Esophagus squamous epithelium (tissue), 5 donors: ENCODE results near the gene TRIM27. TPM values are rescaled to one million over a fixed set of nuclear protein-coding genes. Genes with fewer than 3 reads are reported as not detected.

Source experiments
- DNase-seq: peaks from one replicate; lab custom pipeline; 2025; lab: John Stamatoyannopoulos, UW
- H3K27ac ChIP-seq, 4 donors: fragments of 200-600 bp; sonication (generic); one replicate each; pipeline ENCODE4 v1.5.1; 2016 to 2019; ENCODE audit warnings: mild to moderate bottlenecking in 1 of 4
- H3K27me3 ChIP-seq, 4 donors: fragments of 200-600 bp; sonication (generic); 1 replicate in 3 of 4; 2 replicates in 1 of 4; pipeline versions ENCODE4 v1.5.1 to v1.6.0; 2017 to 2021; ENCODE audit warnings: antibody characterized with exemption in 1 of 4
- H3K36me3 ChIP-seq, 3 donors: fragments of 200-600 bp; sonication (generic); one replicate each; pipeline ENCODE4 v1.5.1; 2016 to 2019
- H3K4me1 ChIP-seq, 3 donors: fragments of 200-600 bp; sonication (generic); one replicate each; pipeline ENCODE4 v1.5.1; 2017 to 2019
- H3K4me3 ChIP-seq, 4 donors: fragments of 200-600 bp; sonication (generic); 1 replicate in 3 of 4; 2 replicates in 1 of 4; pipeline ENCODE4 v1.5.1; 2016 to 2019; ENCODE audit warnings: mild to moderate bottlenecking in 2 of 4, moderate library complexity in 1 of 4
- H3K9me3 ChIP-seq, 3 donors: fragments of 200-600 bp; sonication (generic); one replicate each; pipeline ENCODE4 v1.5.1; 2016 to 2019
- CTCF ChIP-seq, 6 experiments: fragments of 450-650 bp in 4 of 6; fragments of 200-600 bp in 2 of 6; sonication (generic) in 2 of 6; IDR thresholded peaks; one replicate each; pipeline ENCODE4 v1.5.1; 2016 to 2019; ENCODE audit warnings: antibody characterized with exemption in 6 of 6, mild to moderate bottlenecking in 4 of 6, moderate library complexity in 4 of 6
- POLR2A ChIP-seq, 4 donors: fragments of 450-650 bp; IDR thresholded peaks; one replicate each; pipeline ENCODE4 v1.6.1; 2017; ENCODE audit warnings: antibody characterized with exemption in 4 of 4, mild to moderate bottlenecking in 4 of 4, moderate library complexity in 3 of 4
- WGBS, 2 donors: methylation state at CpG; one replicate each; pipeline ENCODE4 v1.1.5; 2018; 5-methylcytosine and 5-hydroxymethylcytosine counted together
- intact Hi-C: fragments of 100-400 bp; cut with DNase I; formaldehyde crosslinking; loops from one replicate; pipeline ENCODE4 v1.15.0; 2022
- total RNA-seq, 4 donors: library from RNA; depleted of rRNA; stranded (reverse); fragments of >200 nt; gene quantifications; one replicate each; pipeline ENCODE4 v1.1.0, GENCODE V29; 2016
- donor health status: DM: yes; HTN: yes; CAD: no.

TRIM27 gene
- total RNA-seq, 4 donors from 2014 or later, result 25.0 to 51.9 (median 30.9) TPM

GRCh38 chr6:28896505-28897368 is 27.0 kb downstream of the TRIM27 start:
- DNase-seq, result no peak
- Histone ChIP-seq H3K4me1 (peaks cover 0 to 15% (median 5%) of the 10 kb centered on the region in 3 donors), H3K27me3 (no peaks in the 10 kb centered on the region), H3K36me3 (peaks cover 0 to 14% (median 5%) of the 10 kb centered on the region in 3 donors), H3K27ac (peak overlapping the region; percentile 90 to 99 (median 96)), H3K9me3 (no peaks in the 10 kb centered on the region), H3K4me3 (peak overlapping the region; percentile 59 to 86 (median 66))
- TF ChIP-seq CTCF (IDR thresholded peaks at IDR 0.05), result peak in 4 of 6 experiments; percentile 18 to 42 (median 30)
- peak in 2 of 4 donors; percentile 4 to 16 for TF ChIP-seq POLR2A (IDR thresholded peaks at IDR 0.05)
- 0% methylated on average over 31 to 32 of the region's 41 CpGs for WGBS, 2 donors
- intact Hi-C loops, result no loop called here

GRCh38 chr6:28895131-28895812 is 28.5 kb downstream of the TRIM27 start:
- peak overlapping the region; percentile 59 to 86 (median 66) for H3K4me3 ChIP-seq
- WGBS, 2 donors, result 10% methylated on average over 24 to 27 of the region's 27 CpGs
- peak overlapping the region; percentile 90 to 99 (median 96) for H3K27ac ChIP-seq
- intact Hi-C loops, result no loop called here
- H3K9me3 ChIP-seq, result no peaks in the 10 kb centered on the region
- peaks cover 0 to 15% (median 5%) of the 10 kb centered on the region in 3 donors for H3K4me1 ChIP-seq
- DNase-seq, result peak; percentile 71
- TF ChIP-seq CTCF (IDR thresholded peaks at IDR 0.05) (no peak), POLR2A (IDR thresholded peaks at IDR 0.05) (peak in 2 of 4 donors; percentile 68 to 74)
- H3K27me3 ChIP-seq, result no peaks in the 10 kb centered on the region
- no peaks in the 10 kb centered on the region for H3K36me3 ChIP-seq

- H3K4me1 ChIP-seq, result peaks cover 0 to 12% (median 5%) of the 10 kb centered on the region in 3 donors
- no peak overlapping the region for H3K4me3 ChIP-seq
- intact Hi-C loops, result no loop called here
- DNase-seq, result no peak
- no peaks in the 10 kb centered on the region for H3K27me3 ChIP-seq
- H3K36me3 ChIP-seq, result no peaks in the 10 kb centered on the region
- H3K27ac ChIP-seq, result no peak overlapping the region
- 65 to 71% methylated on average over 9 of the region's 9 CpGs for WGBS, 2 donors
- H3K9me3 ChIP-seq, result no peaks in the 10 kb centered on the region
- no peak for TF ChIP-seq POLR2A (IDR thresholded peaks at IDR 0.05)
- TF ChIP-seq CTCF (IDR thresholded peaks at IDR 0.05), result no peak
Measured at GRCh38 chr6:28893172-28893799, 30.5 kb downstream of the TRIM27 start.

- intact Hi-C loops, result no loop called here
- no peak for DNase-seq
- H3K9me3 ChIP-seq, result no peaks in the 10 kb centered on the region
- H3K36me3 ChIP-seq, result no peaks in the 10 kb centered on the region
- TF ChIP-seq CTCF (IDR thresholded peaks at IDR 0.05), result no peak
- TF ChIP-seq POLR2A (IDR thresholded peaks at IDR 0.05), result no peak
- H3K4me3 ChIP-seq, result no peak overlapping the region
- no peaks in the 10 kb centered on the region for H3K27me3 ChIP-seq
- peaks cover 0 to 4% (median 2%) of the 10 kb centered on the region in 3 donors for H3K4me1 ChIP-seq
- 83 to 88% methylated on average over 4 of the region's 4 CpGs for WGBS, 2 donors
- H3K27ac ChIP-seq, result no peak overlapping the region
Measured at GRCh38 chr6:28892525-28892924, 31.3 kb downstream of the TRIM27 start.
